Measurements from ENCODE around the gene NGFR. TPM values are rescaled to one million over a fixed set of nuclear protein-coding genes. Genes with fewer than 3 reads are reported as not detected.

Gene NGFR
- total and polyA plus RNA-seq, 2 experiments from 2014 or later: 16.5 to 27.0 TPM

GRCh38 chr17:49465331-49465903 lies 29.7 kb upstream of the NGFR start:
- no peak for TF ChIP-seq CTCF (IDR thresholded peaks at IDR 0.05; ENCODE audit: low read depth, low read length)
- H3K27me3 ChIP-seq: peaks cover 17% of the 10 kb centered on the region

GRCh38 chr17:49466436-49466835 lies 28.7 kb upstream of the NGFR start:
- H3K9me3 ChIP-seq (ENCODE audit: low read depth): no peaks in the 10 kb centered on the region
- no peak for TF ChIP-seq CTCF (IDR thresholded peaks at IDR 0.05; ENCODE audit: low read depth, low read length)
- DNase-seq (ENCODE audit: low read depth in 1 of 2, low spot score in 1 of 2): no peak
- H3K27me3 ChIP-seq: peaks cover 22% of the 10 kb centered on the region
- no peaks in the 10 kb centered on the region for H3K36me3 ChIP-seq
- H3K4me3 ChIP-seq: no peak overlapping the region
- no peak overlapping the region for H3K27ac ChIP-seq
- H3K4me1 ChIP-seq (ENCODE audit: low read depth): peaks cover 9% of the 10 kb centered on the region

More at GRCh38 chr17:49465331-49465903, 29.7 kb upstream of the NGFR start:
- no peak overlapping the region for H3K4me3 ChIP-seq
- no peak overlapping the region for H3K27ac ChIP-seq
- DNase-seq (ENCODE audit: low read depth in 1 of 2, low spot score in 1 of 2): no peak
- H3K36me3 ChIP-seq: no peaks in the 10 kb centered on the region
- H3K4me1 ChIP-seq (ENCODE audit: low read depth): no peaks in the 10 kb centered on the region
- H3K9me3 ChIP-seq (ENCODE audit: low read depth): no peaks in the 10 kb centered on the region

DNA sequence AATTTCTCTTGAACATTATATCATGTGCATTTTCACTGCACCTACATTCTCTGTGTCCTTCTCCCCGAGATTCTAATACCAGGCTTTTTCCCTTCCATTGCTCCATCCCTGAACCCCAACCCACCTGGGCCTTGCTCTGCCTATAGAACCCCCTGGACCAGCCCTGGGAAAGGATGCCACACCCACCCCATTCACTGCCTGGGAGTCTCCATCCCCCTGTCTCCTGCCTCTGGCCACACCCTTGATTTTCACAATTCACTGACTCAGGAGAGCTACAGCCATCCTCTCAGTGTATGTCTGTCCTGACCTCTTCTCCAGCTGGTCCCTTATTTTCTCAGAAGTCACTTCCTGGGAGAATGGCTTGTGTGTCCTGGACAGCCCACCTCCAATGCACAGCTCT lies 27.9 kb upstream of the NGFR start:
- no peak overlapping the region for H3K27ac ChIP-seq
- peaks cover 16% of the 10 kb centered on the region for H3K4me1 ChIP-seq (ENCODE audit: low read depth)
- DNase-seq (ENCODE audit: low read depth in 1 of 2, low spot score in 1 of 2): no peak
- H3K4me3 ChIP-seq: no peak overlapping the region
- no peaks in the 10 kb centered on the region for H3K9me3 ChIP-seq (ENCODE audit: low read depth)
- no peaks in the 10 kb centered on the region for H3K36me3 ChIP-seq
- H3K27me3 ChIP-seq: peaks cover 22% of the 10 kb centered on the region
- TF ChIP-seq CTCF (IDR thresholded peaks at IDR 0.05; ENCODE audit: low read depth, low read length): no peak

DNA sequence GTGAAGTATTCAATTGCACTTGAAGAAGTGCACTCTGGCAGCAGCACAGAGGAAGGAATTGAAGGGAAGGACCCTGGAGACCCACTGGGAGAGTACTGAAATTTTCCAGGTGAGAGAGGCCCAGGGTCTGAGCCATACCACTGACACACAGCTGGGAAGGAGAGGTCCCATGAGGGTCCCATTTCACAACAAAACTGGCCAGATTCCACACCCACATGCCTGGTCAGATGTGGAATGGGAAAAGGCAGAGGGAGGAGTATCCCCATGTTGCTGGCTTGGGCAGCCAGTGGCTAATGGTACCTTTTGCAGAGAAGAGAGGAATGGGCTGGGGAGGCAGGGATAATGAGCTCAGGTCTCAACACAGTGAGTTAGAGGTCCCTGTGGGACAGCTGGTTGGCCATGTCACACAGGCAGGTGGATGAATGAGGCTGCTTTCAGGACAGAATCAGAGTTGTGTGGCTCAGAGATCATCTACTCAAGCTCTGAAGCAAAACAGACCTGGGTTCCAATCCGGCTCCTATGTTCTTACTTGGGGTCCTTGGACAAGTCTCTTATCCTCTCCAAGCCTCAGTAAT lies 26.2 kb upstream of the NGFR start:
- Histone ChIP-seq H3K9me3 (ENCODE audit: low read depth) (no peaks in the 10 kb centered on the region), H3K4me3 (no peak overlapping the region), H3K36me3 (no peaks in the 10 kb centered on the region), H3K27ac (no peak overlapping the region), H3K27me3 (peaks cover 22% of the 10 kb centered on the region), H3K4me1 (ENCODE audit: low read depth) (peaks cover 21% of the 10 kb centered on the region)
- DNase-seq (ENCODE audit: low read depth in 1 of 2, low spot score in 1 of 2): peak in 1 of 2 donors; percentile 63
- TF ChIP-seq CTCF (IDR thresholded peaks at IDR 0.05; ENCODE audit: low read depth, low read length): no peak

DNA sequence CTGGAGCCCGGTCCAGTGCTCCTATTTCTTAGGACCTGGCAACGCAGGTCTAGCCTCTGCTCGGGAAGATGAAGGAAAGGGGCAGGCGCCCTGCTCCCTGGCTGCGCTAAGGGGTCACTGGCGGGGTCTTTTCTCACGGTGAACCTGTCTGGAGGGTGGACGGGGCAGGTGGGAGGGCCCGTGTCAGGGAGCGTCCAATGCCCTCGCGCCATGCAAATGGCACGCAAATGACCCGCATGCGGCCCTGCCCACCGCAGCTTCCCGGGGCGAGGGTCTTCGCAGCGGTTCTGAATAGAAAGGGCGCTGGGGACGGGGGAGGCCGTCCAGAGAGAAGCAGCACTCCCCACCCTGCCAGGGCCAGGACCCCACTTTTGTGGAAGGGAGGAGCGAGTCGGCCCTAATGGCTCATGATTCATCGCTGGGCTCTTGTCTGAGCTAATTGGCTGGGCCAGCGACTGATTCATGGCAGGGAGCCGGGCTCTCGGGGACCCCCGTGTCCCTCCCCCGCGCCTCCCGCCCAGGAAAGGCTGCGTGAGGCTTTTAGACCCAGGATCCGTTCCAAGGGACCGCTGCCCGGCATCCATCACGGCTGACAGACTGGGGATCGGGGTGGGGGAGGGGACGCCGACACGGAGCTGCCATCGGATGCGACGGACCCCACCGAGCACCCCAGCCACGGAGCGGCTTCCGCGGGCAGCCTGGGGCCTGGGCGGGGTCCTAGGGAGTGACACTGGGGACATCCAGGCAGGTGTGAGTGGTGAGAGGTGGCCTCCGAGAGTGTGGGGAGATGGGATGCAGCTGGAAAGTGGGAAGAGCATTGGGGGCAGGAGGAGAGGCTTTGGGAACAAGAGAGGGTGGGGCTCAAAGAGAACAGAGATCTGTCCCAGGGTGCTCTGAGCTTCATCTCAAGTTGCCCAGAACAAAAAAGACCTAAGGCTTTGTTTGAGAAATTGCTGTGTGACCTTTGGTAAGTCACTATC lies 25.0 kb upstream of the NGFR start:
- Histone ChIP-seq H3K9me3 (ENCODE audit: low read depth) (no peaks in the 10 kb centered on the region), H3K4me1 (ENCODE audit: low read depth) (peaks cover 21% of the 10 kb centered on the region), H3K27me3 (peaks cover 22% of the 10 kb centered on the region), H3K4me3 (peak overlapping the region; percentile 26), H3K36me3 (no peaks in the 10 kb centered on the region), H3K27ac (no peak overlapping the region)
- TF ChIP-seq CTCF (IDR thresholded peaks at IDR 0.05; ENCODE audit: low read depth, low read length): no peak
- DNase-seq (ENCODE audit: low read depth in 1 of 2, low spot score in 1 of 2): peak in 1 of 2 donors; percentile 60
